Endothelial cell of umbilical vein (primary cell): ENCODE data around the gene CTIF. TPM values are rescaled to one million over a fixed set of nuclear protein-coding genes. Genes with fewer than 3 reads are reported as not detected.
A peak's percentile ranks its signal among the peaks of the same experiment; 100 is the strongest.

Experiments
- BruUV-seq: library from RNA; stranded (reverse); fragments of 400-500 nt; replicated peaks from 2 replicates; lab custom pipeline; 2021; lab: Mats Ljungman, UMichigan
- CTCF ChIA-PET: fragments of 300-600, 350-600 bp; sonication (Branson Sonifier 250); formaldehyde crosslinking; loops from one replicate; lab custom pipeline; 2021; ENCODE audit warnings: antibody characterized with exemption, inconsistent platforms; lab: Charles Lee
- POLR2A ChIA-PET: fragments of 300-600, 350-600 bp; sonication (Branson Sonifier 250); formaldehyde crosslinking; loops from one replicate; lab custom pipeline; 2021; ENCODE audit warnings: antibody characterized with exemption, inconsistent platforms; lab: Charles Lee
- DNase-seq: peaks from one replicate; pipeline ENCODE4 v3.0.0-alpha.2; 2011; ENCODE audit warnings: low read depth, low spot score
- FAIRE-seq: peaks from 2 replicates; lab custom pipeline; 2011; peaks lifted over from hg19 to GRCh38; lab: Jason Lieb, UNC
- H2AFZ ChIP-seq: 2 replicates; pipeline ENCODE4 v1.6.0; 2012; ENCODE audit warnings: low read depth, low read length, control low read depth, inconsistent platforms
- H3K27ac ChIP-seq: 2 replicates; pipeline ENCODE4 v1.5.1; 2011; ENCODE audit warnings: low read depth, mild to moderate bottlenecking, control low read depth, low read length, moderate library complexity; ENCODE audit not compliant: insufficient read depth
- H3K27me3 ChIP-seq, 2 experiments: 2 replicates each; pipeline versions ENCODE4 v1.6.0 to v1.6.1; 2011; ENCODE audit warnings: low read length in 2 of 2, mixed read lengths in 1 of 2; ENCODE audit not compliant: control insufficient read depth in 2 of 2, insufficient read depth in 2 of 2
- H3K36me3 ChIP-seq, 2 experiments: 2 replicates in 1 of 2; 3 replicates in 1 of 2; pipeline ENCODE4 v1.5.1; 2011; ENCODE audit warnings: low read length in 2 of 2, mild to moderate bottlenecking in 1 of 2, moderate library complexity in 1 of 2; ENCODE audit not compliant: control insufficient read depth in 2 of 2, insufficient read depth in 2 of 2; ENCODE audit errors: extremely low read depth in 1 of 2
- H3K4me1 ChIP-seq: 3 replicates; pipeline ENCODE4 v1.5.1; 2011; ENCODE audit warnings: mild to moderate bottlenecking, low read length; ENCODE audit not compliant: control insufficient read depth, insufficient read depth; ENCODE audit errors: extremely low read depth
- H3K4me2 ChIP-seq: 2 replicates; pipeline ENCODE4 v1.6.1; 2011; ENCODE audit warnings: low read length, control low read depth, mixed read lengths; ENCODE audit not compliant: insufficient read depth
- H3K4me3 ChIP-seq, 3 experiments: fragments of 200-600 bp in 1 of 3; sonication (generic), shearing (Covaris generic) in 1 of 3; replicated peaks in 1 of 3; 2 replicates each; pipeline ENCODE4 v1.5.1; 2011 to 2016; ENCODE audit warnings: control low read depth in 3 of 3, low read length in 3 of 3, mild to moderate bottlenecking in 2 of 3, inconsistent platforms in 1 of 3, low read depth in 1 of 3, moderate library complexity in 1 of 3; ENCODE audit not compliant: insufficient read depth in 1 of 3
- H3K79me2 ChIP-seq: 2 replicates; pipeline ENCODE4 v1.6.0; 2012; ENCODE audit warnings: low read length, inconsistent platforms; ENCODE audit not compliant: control insufficient read depth, insufficient read depth
- H3K9ac ChIP-seq: replicated peaks from 2 replicates; pipeline ENCODE3; 2011; ENCODE audit warnings: low read length, control low read depth; ENCODE audit not compliant: insufficient read depth; ENCODE audit errors: extremely low read depth
- H3K9me1 ChIP-seq: replicated peaks from 3 replicates; pipeline ENCODE4 v1.6.0; 2011; ENCODE audit warnings: mild to moderate bottlenecking, low read length; ENCODE audit not compliant: control insufficient read depth, insufficient read depth; ENCODE audit errors: extremely low read depth
- H3K9me3 ChIP-seq: replicated peaks from 2 replicates; pipeline ENCODE4 v1.5.1; 2012; ENCODE audit warnings: low read length, inconsistent platforms; ENCODE audit not compliant: control insufficient read depth, insufficient read depth
- H4K20me1 ChIP-seq: replicated peaks from 2 replicates; pipeline ENCODE3; 2011; ENCODE audit warnings: mild to moderate bottlenecking, low read length; ENCODE audit not compliant: control insufficient read depth, insufficient read depth; ENCODE audit errors: extremely low read depth
- EZH2 ChIP-seq: IDR thresholded peaks from 2 replicates; pipeline ENCODE4 v1.6.1; 2012; ENCODE audit warnings: borderline replicate concordance, low read depth, mild to moderate bottlenecking, moderate library complexity, low read length, inconsistent platforms; ENCODE audit not compliant: severe bottlenecking
- FOS ChIP-seq: IDR thresholded peaks from 2 replicates; pipeline ENCODE4 v1.6.1; 2011; ENCODE audit warnings: mild to moderate bottlenecking, low read length, moderate library complexity, borderline replicate concordance; ENCODE audit not compliant: insufficient read depth
- GATA2 ChIP-seq: IDR thresholded peaks from 2 replicates; pipeline ENCODE4 v1.7.0; 2011; ENCODE audit warnings: low read depth, mild to moderate bottlenecking, moderate library complexity, mixed read lengths, low read length; ENCODE audit not compliant: insufficient read length, insufficient read depth
- JUN ChIP-seq: IDR thresholded peaks from 2 replicates; pipeline ENCODE4 v1.6.1; 2011; ENCODE audit warnings: borderline replicate concordance, low read depth; ENCODE audit not compliant: insufficient read length, insufficient read depth
- MYC ChIP-seq: IDR thresholded peaks from one replicate; pipeline ENCODE4 v1.6.1; 2011; ENCODE audit warnings: mild to moderate bottlenecking, low read depth, low read length
- POLR2A ChIP-seq: IDR thresholded peaks from 2 replicates; pipeline ENCODE4 v1.6.1; 2012; ENCODE audit warnings: low read depth, mild to moderate bottlenecking, control low read depth, low read length
- POLR2AphosphoS5 ChIP-seq: IDR thresholded peaks from 2 replicates; pipeline ENCODE4 v1.6.1; 2012; ENCODE audit warnings: low read depth, mild to moderate bottlenecking, control low read depth, low read length, moderate library complexity; ENCODE audit not compliant: insufficient read depth
- dilution Hi-C: fragments of 300-500 bp; cut with MboI; formaldehyde crosslinking; loops from one replicate; pipeline ENCODE4 v1.15.0; 2019; ENCODE audit warnings: low sequenced_read_pairs; ENCODE audit not compliant: extremely low pct_ligation_motif_present
- intact Hi-C: fragments of 100-400 bp; cut with micrococcal nuclease; formaldehyde crosslinking; loops from one replicate; pipeline ENCODE4 v1.10.0; 2022
- polyA plus RNA-seq, 4 experiments: library from polyadenylated mRNA; depleted of rRNA in 3 of 4; stranded (reverse) in 3 of 4; unstranded in 1 of 4; fragments of >200 nt; gene quantifications; 2 replicates each; pipeline versions ENCODE4 v1.2.1 to v1.2.3, GENCODE V29; 2011 to 2012; ENCODE audit warnings: missing spikeins in 1 of 4
- total RNA-seq: library from RNA; stranded (reverse); gene quantifications from 2 replicates; pipeline ENCODE4 v1.2.3, GENCODE V29; 2021
- TF ChIP-seq, protein P1 (sequence below): IDR thresholded peaks from 2 replicates; pipeline ENCODE4 v1.6.1; 2011; ENCODE audit not compliant: insufficient read depth, insufficient read length
- TF ChIP-seq, protein P2 (sequence below), 2 donors: IDR thresholded peaks; 1 replicate in 1 of 2; 2 replicates in 1 of 2; pipeline ENCODE4 v1.5.1; 2011; ENCODE audit warnings: low read length in 2 of 2, mild to moderate bottlenecking in 2 of 2, moderate library complexity in 2 of 2, control low read depth in 1 of 2, inconsistent platforms in 1 of 2, low read depth in 1 of 2; ENCODE audit not compliant: insufficient read depth in 1 of 2; ENCODE audit errors: extremely low read depth in 1 of 2

CTIF gene
- total and polyA plus RNA-seq, 2 donors (not counting 3 experiments of a cell fraction or from before 2014, with no cell fraction given) = 20.9 to 57.7 TPM

DNA sequence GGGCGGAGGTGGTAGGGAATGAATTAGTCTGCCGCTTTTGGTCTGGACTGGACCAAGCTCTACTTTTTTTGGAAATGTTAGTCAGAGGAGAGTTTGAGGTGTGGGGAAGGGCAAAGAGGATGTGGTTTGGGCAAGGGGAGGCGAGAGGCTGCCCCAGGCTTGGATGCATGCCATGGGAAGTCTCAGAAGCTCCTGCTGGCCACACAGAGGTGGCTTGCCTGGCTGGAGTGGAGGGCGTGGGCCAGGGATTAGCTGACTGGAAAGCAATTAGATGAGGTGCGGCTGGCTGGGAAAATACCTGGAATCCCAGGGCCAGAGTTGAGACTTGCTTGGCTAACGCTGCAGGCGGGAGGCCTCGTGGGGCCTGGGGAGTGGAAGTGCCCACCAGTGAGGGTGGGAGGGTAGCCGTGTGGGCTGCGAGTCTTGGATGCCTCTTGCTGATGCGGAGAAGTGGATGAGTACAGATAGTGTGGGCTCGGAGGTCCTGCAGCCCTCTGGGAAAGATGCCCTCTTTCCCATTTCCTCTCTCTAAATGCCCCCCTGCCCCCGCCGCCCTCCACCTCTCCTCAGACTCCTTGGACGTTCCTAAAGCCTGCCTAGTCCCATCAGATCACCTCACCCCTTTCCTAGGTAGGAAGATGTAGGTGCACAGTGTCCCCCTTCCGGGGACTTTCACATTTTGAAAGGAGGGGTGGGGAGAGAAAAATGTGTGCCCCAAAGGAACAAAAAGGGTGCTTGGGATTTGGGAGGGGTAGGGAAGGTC is 294.3 kb downstream of the CTIF start:
- FAIRE-seq (peak; percentile 92), DNase-seq (peak; percentile 40)
- Histone ChIP-seq H4K20me1 (no peaks in the 10 kb centered on the region), H3K4me1 (peaks cover 34% of the 10 kb centered on the region), H3K4me3 (no peak overlapping the region), H3K9me3 (no peaks in the 10 kb centered on the region), H3K4me2 (peak overlapping the region; percentile 60), H3K9ac (peak overlapping the region; percentile 10), H3K36me3 (no peaks in the 10 kb centered on the region), H3K27ac (no peak overlapping the region), H3K27me3 (no peaks in the 10 kb centered on the region), H2AFZ (no peak overlapping the region), H3K79me2 (no peaks in the 10 kb centered on the region), H3K9me1 (no peaks in the 10 kb centered on the region)
- dilution Hi-C loops = no loop called here
- ChIA-PET CTCF (interaction anchor here (0.7 to 3.6 kb wide), 12 partner anchors 10 to 209 kb away, joined by 3 to 14 read pairs (median 4); no protein-coding TSS in a partner anchor), POLR2A (no interaction called here)
- no TSS peak for BruUV-seq
- intact Hi-C loops = loop anchor here (2.0 kb wide), 1 partner anchor 42 kb away; no protein-coding TSS in a partner anchor
- TF ChIP-seq FOS = peak; percentile 39
- TF ChIP-seq JUN = no peak

DNA sequence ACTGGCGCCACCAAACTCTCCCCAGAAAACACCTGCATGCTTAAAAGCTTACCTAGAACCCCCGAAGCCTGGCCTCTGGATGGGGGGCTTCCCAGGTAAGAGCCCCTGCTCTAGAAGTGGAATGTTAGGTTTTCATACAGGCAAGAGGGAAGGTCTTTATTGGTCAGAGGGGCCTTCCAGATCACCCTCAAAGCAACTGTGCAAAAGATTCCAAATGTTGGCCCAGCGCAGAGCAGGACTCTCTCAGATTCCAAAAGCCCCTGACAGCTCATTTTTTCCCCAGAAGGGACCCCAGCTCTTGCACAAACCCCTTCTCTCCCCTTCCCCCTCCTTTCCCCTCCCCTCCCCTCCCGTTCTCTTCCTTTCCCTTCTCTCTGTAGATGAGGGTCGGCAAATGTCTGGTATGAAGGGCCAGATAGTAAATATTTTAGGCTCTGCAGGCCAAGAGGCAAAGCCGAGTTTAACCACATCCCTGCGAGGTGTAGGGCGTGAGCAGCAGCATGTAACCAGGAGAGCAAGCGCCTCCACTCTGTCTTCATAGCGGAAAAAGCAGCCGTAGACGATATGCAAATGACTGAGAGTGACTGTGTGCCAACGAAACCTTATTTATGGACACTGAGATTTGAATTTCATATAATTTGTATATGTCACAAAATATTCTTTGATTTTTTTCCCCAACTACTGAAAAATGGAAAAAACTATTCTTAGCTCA is 295.0 kb downstream of the CTIF start:
- no peak overlapping the region for H3K9ac ChIP-seq
- intact Hi-C loops (loop anchor here (1.0 to 2.0 kb wide), 5 partner anchors 8 to 153 kb away; no protein-coding TSS in a partner anchor), dilution Hi-C loops (no loop called here)
- no peaks in the 10 kb centered on the region for H4K20me1 ChIP-seq
- H3K4me1 ChIP-seq = peaks cover 33% of the 10 kb centered on the region
- peak overlapping the region; percentile 30 for H3K27ac ChIP-seq
- no peak overlapping the region for H3K4me3 ChIP-seq
- POLR2A ChIA-PET = no interaction called here
- H3K36me3 ChIP-seq = no peaks in the 10 kb centered on the region
- TF ChIP-seq JUN (no peak), MYC (no peak), POLR2A (no peak), FOS (no peak), POLR2AphosphoS5 (no peak), EZH2 (no peak), GATA2 (no peak)
- TF ChIP-seq, protein P1, sequence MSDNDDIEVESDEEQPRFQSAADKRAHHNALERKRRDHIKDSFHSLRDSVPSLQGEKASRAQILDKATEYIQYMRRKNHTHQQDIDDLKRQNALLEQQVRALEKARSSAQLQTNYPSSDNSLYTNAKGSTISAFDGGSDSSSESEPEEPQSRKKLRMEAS = no peak
- TF ChIP-seq, protein P2, sequence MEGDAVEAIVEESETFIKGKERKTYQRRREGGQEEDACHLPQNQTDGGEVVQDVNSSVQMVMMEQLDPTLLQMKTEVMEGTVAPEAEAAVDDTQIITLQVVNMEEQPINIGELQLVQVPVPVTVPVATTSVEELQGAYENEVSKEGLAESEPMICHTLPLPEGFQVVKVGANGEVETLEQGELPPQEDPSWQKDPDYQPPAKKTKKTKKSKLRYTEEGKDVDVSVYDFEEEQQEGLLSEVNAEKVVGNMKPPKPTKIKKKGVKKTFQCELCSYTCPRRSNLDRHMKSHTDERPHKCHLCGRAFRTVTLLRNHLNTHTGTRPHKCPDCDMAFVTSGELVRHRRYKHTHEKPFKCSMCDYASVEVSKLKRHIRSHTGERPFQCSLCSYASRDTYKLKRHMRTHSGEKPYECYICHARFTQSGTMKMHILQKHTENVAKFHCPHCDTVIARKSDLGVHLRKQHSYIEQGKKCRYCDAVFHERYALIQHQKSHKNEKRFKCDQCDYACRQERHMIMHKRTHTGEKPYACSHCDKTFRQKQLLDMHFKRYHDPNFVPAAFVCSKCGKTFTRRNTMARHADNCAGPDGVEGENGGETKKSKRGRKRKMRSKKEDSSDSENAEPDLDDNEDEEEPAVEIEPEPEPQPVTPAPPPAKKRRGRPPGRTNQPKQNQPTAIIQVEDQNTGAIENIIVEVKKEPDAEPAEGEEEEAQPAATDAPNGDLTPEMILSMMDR (IDR thresholded peaks at IDR 0.05; ENCODE audit: extremely low read depth in 1 of 2, insufficient read depth in 1 of 2, low read depth in 1 of 2, low read length in 2 of 2) = no peak
- H2AFZ ChIP-seq = no peak overlapping the region
- no peaks in the 10 kb centered on the region for H3K9me1 ChIP-seq
- no peaks in the 10 kb centered on the region for H3K79me2 ChIP-seq
- H3K4me2 ChIP-seq = no peak overlapping the region
- CTCF ChIA-PET = interaction anchor here (1.0 to 3.6 kb wide), 3 partner anchors 10 to 68 kb away, joined by 3 to 14 read pairs (median 5); no protein-coding TSS in a partner anchor
- FAIRE-seq (no peak), DNase-seq (no peak)
- H3K27me3 ChIP-seq = no peaks in the 10 kb centered on the region
- no peaks in the 10 kb centered on the region for H3K9me3 ChIP-seq
- BruUV-seq = no TSS peak
